IMR-90 (cell line): ENCODE results near the gene AGMO. TPM values are rescaled to one million over a fixed set of nuclear protein-coding genes. Genes with fewer than 3 reads are reported as not detected.

Experiments
- ATAC-seq: fragments of 200-7000 bp; cut with Tn5 transposase; 2 replicates; pipeline ENCODE4 v1.9.1; 2020; ENCODE audit warnings: low read depth, mild to moderate bottlenecking, moderate library complexity
- BruUV-seq: library from RNA; stranded (reverse); fragments of 400-500 nt; replicated peaks from 2 replicates; lab custom pipeline; 2021; lab: Mats Ljungman, UMichigan
- CTCF ChIA-PET: fragments of 300-600 bp; formaldehyde crosslinking; extraction: SDS; loops from one replicate; lab custom pipeline; 2021; ENCODE audit warnings: antibody characterized with exemption; lab: Yijun Ruan, JAX
- POLR2A ChIA-PET: fragments of 300-600 bp; sonication (Branson Sonifier 250); formaldehyde crosslinking; loops from one replicate; lab custom pipeline; 2022; ENCODE audit warnings: antibody characterized with exemption; ENCODE audit not compliant: unreplicated experiment; lab: Charles Lee
- DNase-seq: peaks from one replicate; pipeline ENCODE4 v3.0.0; 2013
- H2AFZ ChIP-seq: replicated peaks from 2 replicates; pipeline ENCODE3; 2013; ENCODE audit warnings: low read length, mild to moderate bottlenecking; ENCODE audit not compliant: poor library complexity
- H2AK5ac ChIP-seq: 2 replicates; pipeline ENCODE4 v1.6.1; 2013; ENCODE audit warnings: low read depth, low read length, inconsistent platforms
- H2AK9ac ChIP-seq: replicated peaks from 2 replicates; pipeline ENCODE3; 2013; ENCODE audit warnings: mild to moderate bottlenecking, low read depth, low read length, moderate library complexity; ENCODE audit not compliant: poor library complexity
- H2BK120ac ChIP-seq: 2 replicates; pipeline ENCODE4 v1.6.1; 2013; ENCODE audit warnings: low read depth, low read length, inconsistent platforms
- H2BK15ac ChIP-seq: 3 replicates; pipeline ENCODE4 v1.6.1; 2013; ENCODE audit warnings: low read depth, low read length, inconsistent platforms
- H2BK20ac ChIP-seq: 2 replicates; pipeline ENCODE4 v1.6.1; 2013; ENCODE audit warnings: low read depth, mild to moderate bottlenecking, inconsistent platforms, low read length, moderate library complexity
- H2BK5ac ChIP-seq: 2 replicates; pipeline ENCODE4 v1.6.1; 2013; ENCODE audit warnings: mild to moderate bottlenecking, low read depth, low read length, inconsistent platforms; ENCODE audit not compliant: poor library complexity, severe bottlenecking
- H3K14ac ChIP-seq: replicated peaks from 2 replicates; pipeline ENCODE4 v1.6.1; 2013; ENCODE audit warnings: low read depth, low read length, inconsistent platforms
- H3K18ac ChIP-seq: 2 replicates; pipeline ENCODE4 v1.6.1; 2013; ENCODE audit warnings: low read depth, low read length, control low read depth
- H3K23ac ChIP-seq: 2 replicates; pipeline ENCODE4 v1.6.1; 2013; ENCODE audit warnings: low read depth, low read length, inconsistent platforms
- H3K27ac ChIP-seq: 2 replicates; pipeline ENCODE4 v1.5.1; 2013; ENCODE audit warnings: mild to moderate bottlenecking, control low read depth, low read length; ENCODE audit not compliant: insufficient read depth
- H3K27me3 ChIP-seq: 2 replicates; pipeline ENCODE4 v1.6.1; 2013; ENCODE audit warnings: low read length; ENCODE audit not compliant: control insufficient read depth, insufficient read depth
- H3K36me3 ChIP-seq: 2 replicates; pipeline ENCODE4 v1.6.1; 2013; ENCODE audit warnings: low read length, mixed read lengths; ENCODE audit not compliant: control insufficient read depth, insufficient read depth
- H3K4ac ChIP-seq: 2 replicates; pipeline ENCODE4 v1.6.1; 2013; ENCODE audit warnings: low read depth, low read length, inconsistent platforms
- H3K4me1 ChIP-seq: 2 replicates; pipeline ENCODE4 v1.6.1; 2013; ENCODE audit warnings: low read length, mixed read lengths; ENCODE audit not compliant: control insufficient read depth, insufficient read depth
- H3K4me2 ChIP-seq: 2 replicates; pipeline ENCODE4 v1.6.1; 2013; ENCODE audit warnings: low read depth, mild to moderate bottlenecking, control low read depth, low read length, moderate library complexity
- H3K4me3 ChIP-seq: 2 replicates; pipeline ENCODE4 v1.5.1; 2013; ENCODE audit warnings: low read depth, mild to moderate bottlenecking, control low read depth, low read length, moderate library complexity; ENCODE audit not compliant: insufficient read depth
- H3K56ac ChIP-seq: 2 replicates; pipeline ENCODE4 v1.6.1; 2013; ENCODE audit warnings: low read length, inconsistent platforms; ENCODE audit not compliant: insufficient read depth; ENCODE audit errors: extremely low read depth
- H3K79me1 ChIP-seq, 2 experiments: 2 replicates each; pipeline ENCODE4 v1.6.1; 2013; ENCODE audit warnings: low read length in 2 of 2, inconsistent platforms in 1 of 2, low read depth in 1 of 2
- H3K9ac ChIP-seq: 2 replicates; pipeline ENCODE4 v1.6.1; 2013; ENCODE audit warnings: low read depth, low read length, control low read depth
- H3K9me1 ChIP-seq: 2 replicates; pipeline ENCODE4 v1.6.1; 2013; ENCODE audit warnings: low read length, inconsistent platforms; ENCODE audit not compliant: insufficient read depth
- H3K9me3 ChIP-seq: 2 replicates; pipeline ENCODE4 v1.6.1; 2013; ENCODE audit warnings: low read length; ENCODE audit not compliant: control insufficient read depth, insufficient read depth
- H4K20me1 ChIP-seq: 2 replicates; pipeline ENCODE4 v1.6.1; 2013; ENCODE audit warnings: low read length, inconsistent platforms; ENCODE audit not compliant: insufficient read depth
- H4K5ac ChIP-seq: 2 replicates; pipeline ENCODE4 v1.6.1; 2013; ENCODE audit warnings: mild to moderate bottlenecking, low read depth, low read length, control low read depth
- H4K8ac ChIP-seq, 2 experiments: 2 replicates each; pipeline ENCODE4 v1.6.1; 2013; ENCODE audit warnings: low read depth in 2 of 2, low read length in 2 of 2, control low read depth in 1 of 2, inconsistent platforms in 1 of 2
- H4K91ac ChIP-seq: 2 replicates; pipeline ENCODE4 v1.6.1; 2013; ENCODE audit warnings: low read depth, low read length, inconsistent platforms; ENCODE audit not compliant: insufficient read depth
- BHLHE40 ChIP-seq: fragments of 150-350 bp; IDR thresholded peaks from 2 replicates; pipeline ENCODE4 v1.6.1; 2016; ENCODE audit warnings: mild to moderate bottlenecking, low read depth, low read length
- CEBPB ChIP-seq: IDR thresholded peaks from 2 replicates; pipeline ENCODE4 v1.6.1; 2012; ENCODE audit warnings: low read depth, low read length, improper control_type of control experiment
- CHD1 ChIP-seq: IDR thresholded peaks from 2 replicates; pipeline ENCODE4 v1.6.1; 2012; ENCODE audit warnings: low read depth, low read length, improper control_type of control experiment
- ELK1 ChIP-seq: fragments of 150-350 bp; IDR thresholded peaks from 2 replicates; pipeline ENCODE4 v1.6.1; 2016; ENCODE audit warnings: low read depth, mild to moderate bottlenecking, low read length, moderate library complexity, borderline replicate concordance
- FOS ChIP-seq: fragments of 150-350 bp; IDR thresholded peaks from 2 replicates; pipeline ENCODE4 v1.6.1; 2016; ENCODE audit warnings: low read depth, low read length
- MAFK ChIP-seq: IDR thresholded peaks from 2 replicates; pipeline ENCODE4 v1.6.1; 2012; ENCODE audit warnings: low read depth, low read length, improper control_type of control experiment
- MAZ ChIP-seq: IDR thresholded peaks from 2 replicates; pipeline ENCODE4 v1.6.1; 2012; ENCODE audit warnings: low read depth, mild to moderate bottlenecking, low read length, improper control_type of control experiment, moderate library complexity, borderline replicate concordance
- MXI1 ChIP-seq: IDR thresholded peaks from 2 replicates; pipeline ENCODE4 v1.6.1; 2012; ENCODE audit warnings: low read depth, mild to moderate bottlenecking, low read length, moderate library complexity, borderline replicate concordance
- NFE2L2 ChIP-seq: fragments of 150-350 bp; IDR thresholded peaks from 2 replicates; pipeline ENCODE4 v1.6.1; 2016; ENCODE audit warnings: low read depth, mild to moderate bottlenecking, low read length
- POLR2A ChIP-seq: IDR thresholded peaks from 2 replicates; pipeline ENCODE4 v1.6.1; 2012; ENCODE audit warnings: mild to moderate bottlenecking, low read depth, low read length
- RAD21 ChIP-seq: IDR thresholded peaks from 2 replicates; pipeline ENCODE4 v1.6.1; 2012; ENCODE audit warnings: low read length, improper control_type of control experiment
- RCOR1 ChIP-seq: IDR thresholded peaks from 2 replicates; pipeline ENCODE4 v1.6.1; 2012; ENCODE audit warnings: mild to moderate bottlenecking, low read length, improper control_type of control experiment; ENCODE audit not compliant: insufficient replicate concordance
- RFX5 ChIP-seq: IDR thresholded peaks from 2 replicates; pipeline ENCODE4 v1.8.0; 2012; ENCODE audit warnings: low read depth, mild to moderate bottlenecking, low read length, moderate library complexity
- SMC3 ChIP-seq: fragments of 150-350 bp; IDR thresholded peaks from 2 replicates; pipeline ENCODE4 v1.6.1; 2016; ENCODE audit warnings: low read depth, mild to moderate bottlenecking, antibody characterized with exemption, low read length, moderate library complexity
- WGBS, 2 experiments: methylation state at CpG; one replicate each; pipeline versions ENCODE4 v1.1.5 to v1.1.7; 2013; ENCODE audit warnings: missing lambda C conversion rate in 2 of 2; ENCODE audit not compliant: insufficient read length in 1 of 2; ENCODE audit errors: extremely low coverage in 2 of 2; 5-methylcytosine and 5-hydroxymethylcytosine counted together
- dilution Hi-C: fragments of 300-500 bp; cut with HindIII; formaldehyde crosslinking; loops from one replicate; pipeline ENCODE4 v1.14.3; 2018; ENCODE audit warnings: low sequenced_read_pairs; ENCODE audit not compliant: unreplicated experiment
- in situ Hi-C: fragments of 300-500 bp; cut with MboI; formaldehyde crosslinking; loops from 3 replicates; pipeline ENCODE4 v1.14.3; 2019; ENCODE audit warnings: low sequenced_read_pairs, inconsistent platforms, mixed read lengths
- intact Hi-C: fragments of 100-400 bp; cut with micrococcal nuclease; formaldehyde crosslinking; loops from 2 replicates; pipeline ENCODE4 v1.10.0; 2022
- polyA plus RNA-seq, 3 experiments: library from polyadenylated mRNA; depleted of rRNA; stranded (reverse); fragments of >200 nt; gene quantifications; 2 replicates each; pipeline ENCODE4 v1.2.3, GENCODE V29; 2012; ENCODE audit warnings: low replicate concordance in 1 of 3
- total RNA-seq: library from RNA; depleted of rRNA; stranded (reverse); fragments of >200 nt; gene quantifications from 2 replicates; pipeline ENCODE4 v1.2.3, GENCODE V29; 2012
- TF ChIP-seq, protein P1 (sequence below): fragments of 150-350 bp; IDR thresholded peaks from 2 replicates; pipeline ENCODE4 v1.6.1; 2017; ENCODE audit warnings: mild to moderate bottlenecking, antibody characterized with exemption, low read length, low read depth
- TF ChIP-seq, protein P2 (sequence below): conservative IDR thresholded peaks from 2 replicates; pipeline ENCODE4 v1.5.1; 2012; ENCODE audit warnings: mild to moderate bottlenecking, low read depth, low read length, improper control_type of control experiment

The AGMO gene
- total and polyA plus RNA-seq, 2 of the 4 experiments (the other 2 are of a cell fraction) = not detected

- Histone ChIP-seq H3K56ac (no peak overlapping the region), H4K91ac (no peak overlapping the region), H3K27me3 (no peaks in the 10 kb centered on the region), H4K20me1 (no peaks in the 10 kb centered on the region), H3K79me1 (no peaks in the 10 kb centered on the region), H3K18ac (no peak overlapping the region), H2AK5ac (no peak overlapping the region), H2AK9ac (no peak overlapping the region), H4K5ac (no peak overlapping the region), H3K4me1 (no peaks in the 10 kb centered on the region), H3K9me3 (no peaks in the 10 kb centered on the region), H2BK5ac (no peak overlapping the region), H3K36me3 (no peaks in the 10 kb centered on the region), H3K9ac (no peak overlapping the region), H2BK20ac (no peak overlapping the region), H2AFZ (no peak overlapping the region), H3K4me3 (no peak overlapping the region), H3K9me1 (no peaks in the 10 kb centered on the region), H3K27ac (no peak overlapping the region), H2BK120ac (no peak overlapping the region), H3K14ac (no peak overlapping the region), H3K4ac (no peak overlapping the region), H3K23ac (no peak overlapping the region), H4K8ac (no peak overlapping the region), H2BK15ac (no peak overlapping the region), H3K4me2 (no peak overlapping the region)
- ChIA-PET CTCF (interaction anchor here (0.6 to 0.8 kb wide), 2 partner anchors 67 to 945 kb away, joined by 3 read pairs; no protein-coding TSS in a partner anchor), POLR2A (no interaction called here)
- ATAC-seq = no peak
- intact Hi-C loops (no loop called here), dilution Hi-C loops (no loop called here), in situ Hi-C loops (no loop called here)
- DNase-seq = no peak
- no CpG with 5 or more reads among the region's 1 CpG for WGBS, 2 experiments
- BruUV-seq = no TSS peak
- TF ChIP-seq NFE2L2 (no peak), ELK1 (no peak), MXI1 (no peak), RCOR1 (no peak), CEBPB (no peak), RAD21 (no peak), CHD1 (no peak), BHLHE40 (no peak), RFX5 (no peak), POLR2A (no peak), MAZ (no peak), SMC3 (no peak), MAFK (no peak), FOS (no peak)
- TF ChIP-seq, protein P1, sequence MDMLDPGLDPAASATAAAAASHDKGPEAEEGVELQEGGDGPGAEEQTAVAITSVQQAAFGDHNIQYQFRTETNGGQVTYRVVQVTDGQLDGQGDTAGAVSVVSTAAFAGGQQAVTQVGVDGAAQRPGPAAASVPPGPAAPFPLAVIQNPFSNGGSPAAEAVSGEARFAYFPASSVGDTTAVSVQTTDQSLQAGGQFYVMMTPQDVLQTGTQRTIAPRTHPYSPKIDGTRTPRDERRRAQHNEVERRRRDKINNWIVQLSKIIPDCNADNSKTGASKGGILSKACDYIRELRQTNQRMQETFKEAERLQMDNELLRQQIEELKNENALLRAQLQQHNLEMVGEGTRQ = no peak
- TF ChIP-seq, protein P2, sequence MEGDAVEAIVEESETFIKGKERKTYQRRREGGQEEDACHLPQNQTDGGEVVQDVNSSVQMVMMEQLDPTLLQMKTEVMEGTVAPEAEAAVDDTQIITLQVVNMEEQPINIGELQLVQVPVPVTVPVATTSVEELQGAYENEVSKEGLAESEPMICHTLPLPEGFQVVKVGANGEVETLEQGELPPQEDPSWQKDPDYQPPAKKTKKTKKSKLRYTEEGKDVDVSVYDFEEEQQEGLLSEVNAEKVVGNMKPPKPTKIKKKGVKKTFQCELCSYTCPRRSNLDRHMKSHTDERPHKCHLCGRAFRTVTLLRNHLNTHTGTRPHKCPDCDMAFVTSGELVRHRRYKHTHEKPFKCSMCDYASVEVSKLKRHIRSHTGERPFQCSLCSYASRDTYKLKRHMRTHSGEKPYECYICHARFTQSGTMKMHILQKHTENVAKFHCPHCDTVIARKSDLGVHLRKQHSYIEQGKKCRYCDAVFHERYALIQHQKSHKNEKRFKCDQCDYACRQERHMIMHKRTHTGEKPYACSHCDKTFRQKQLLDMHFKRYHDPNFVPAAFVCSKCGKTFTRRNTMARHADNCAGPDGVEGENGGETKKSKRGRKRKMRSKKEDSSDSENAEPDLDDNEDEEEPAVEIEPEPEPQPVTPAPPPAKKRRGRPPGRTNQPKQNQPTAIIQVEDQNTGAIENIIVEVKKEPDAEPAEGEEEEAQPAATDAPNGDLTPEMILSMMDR = no peak
These were observed 73.9 kb downstream of the AGMO start for GRCh38 chr7:15487896-15488295.
